ENCODE results near the gene ADO. TPM values are rescaled to one million over a fixed set of nuclear protein-coding genes. Genes with fewer than 3 reads are reported as not detected.
"Not testable (repeated sequence)": the region's sequence is repeated elsewhere in the genome, so short reads cannot be mapped to it uniquely, and the experiment has no call there.

Gene ADO
- total RNA-seq, 1 experiment from 2014 or later = 48.5 TPM

GRCh38 chr10:62779487-62780248, 24.9 kb upstream of the ADO start:
- Histone ChIP-seq H3K36me3 (replicated peaks; ENCODE audit: control insufficient read depth, insufficient read depth, low read length) (no peaks in the 10 kb centered on the region), H3K27me3 (ENCODE audit: control insufficient read depth, insufficient read depth, low read length) (no peaks in the 10 kb centered on the region), H3K4me3 (ENCODE audit: insufficient read depth, low read depth, low read length) (no peak overlapping the region)
- no peak for DNase-seq

GRCh38 chr10:62784537-62784936, 20.0 kb upstream of the ADO start:
- not testable (repeated sequence) for H3K36me3 ChIP-seq (replicated peaks; ENCODE audit: control insufficient read depth, insufficient read depth, low read length); DNase-seq; H3K27me3 ChIP-seq (ENCODE audit: control insufficient read depth, insufficient read depth, low read length); H3K4me3 ChIP-seq (ENCODE audit: insufficient read depth, low read depth, low read length)

- not testable (repeated sequence) for H3K36me3 ChIP-seq (replicated peaks; ENCODE audit: control insufficient read depth, insufficient read depth, low read length); DNase-seq; H3K4me3 ChIP-seq (ENCODE audit: insufficient read depth, low read depth, low read length); H3K27me3 ChIP-seq (ENCODE audit: control insufficient read depth, insufficient read depth, low read length)
These were observed 16.2 kb upstream of the ADO start for GRCh38 chr10:62788285-62788684.

GRCh38 chr10:62788861-62789467, 15.6 kb upstream of the ADO start:
- no peak overlapping the region for H3K4me3 ChIP-seq (ENCODE audit: insufficient read depth, low read depth, low read length)
- no peak for DNase-seq
- no peaks in the 10 kb centered on the region for H3K27me3 ChIP-seq (ENCODE audit: control insufficient read depth, insufficient read depth, low read length)
- no peaks in the 10 kb centered on the region for H3K36me3 ChIP-seq (replicated peaks; ENCODE audit: control insufficient read depth, insufficient read depth, low read length)

DNA sequence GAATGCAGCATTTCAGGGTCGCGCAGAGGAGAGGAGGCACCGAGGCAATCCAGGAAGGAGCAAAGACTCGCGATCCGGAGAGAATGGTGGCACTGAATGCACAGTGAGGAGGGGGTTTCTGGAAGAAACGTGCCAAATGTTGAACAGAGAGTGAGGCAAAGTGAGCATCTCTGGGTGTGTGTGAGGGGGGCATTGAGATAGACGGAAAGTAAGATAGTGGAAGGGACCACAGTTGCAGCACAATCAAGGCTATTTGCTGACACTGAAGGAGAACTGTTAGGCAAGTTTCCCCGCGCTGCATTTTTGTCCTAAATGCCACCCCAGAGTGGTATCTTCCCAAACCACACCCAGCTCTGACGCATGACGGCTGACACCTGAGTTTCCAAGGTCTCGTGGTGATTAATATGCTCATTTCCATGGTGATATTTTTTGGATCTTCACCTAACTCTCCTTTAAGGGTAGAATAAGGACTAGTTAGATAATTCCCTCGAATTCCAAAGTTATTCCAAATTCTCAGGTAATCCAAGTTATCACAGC, 14.4 kb upstream of the ADO start:
- no peaks in the 10 kb centered on the region for H3K27me3 ChIP-seq (ENCODE audit: control insufficient read depth, insufficient read depth, low read length)
- DNase-seq = no peak
- no peak overlapping the region for H3K4me3 ChIP-seq (ENCODE audit: insufficient read depth, low read depth, low read length)
- no peaks in the 10 kb centered on the region for H3K36me3 ChIP-seq (replicated peaks; ENCODE audit: control insufficient read depth, insufficient read depth, low read length)

- Histone ChIP-seq H3K27me3 (ENCODE audit: control insufficient read depth, insufficient read depth, low read length) (no peaks in the 10 kb centered on the region), H3K4me3 (ENCODE audit: insufficient read depth, low read depth, low read length) (no peak overlapping the region), H3K36me3 (replicated peaks; ENCODE audit: control insufficient read depth, insufficient read depth, low read length) (no peaks in the 10 kb centered on the region)
- no peak for DNase-seq
These were observed 13.9 kb upstream of the ADO start for GRCh38 chr10:62790571-62790970.

DNA sequence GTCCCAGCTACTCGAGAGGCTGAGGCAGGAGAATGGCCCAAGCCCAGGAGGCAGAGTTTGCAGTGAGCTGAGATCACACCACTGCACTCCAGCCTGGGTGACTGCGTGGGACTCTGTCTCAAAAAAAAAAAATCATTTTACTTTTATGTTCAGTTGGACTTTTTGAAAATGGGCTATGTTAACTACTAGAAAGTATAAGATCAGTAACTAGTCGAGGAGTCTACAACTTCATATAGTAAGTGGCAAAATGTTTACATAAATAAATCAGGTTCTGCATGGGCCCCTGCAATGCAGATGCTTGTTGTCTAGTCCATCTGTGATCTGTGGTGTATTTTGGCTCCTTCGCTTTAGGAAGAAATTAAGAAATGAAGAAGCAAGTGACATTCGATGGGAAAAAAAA, 12.3 kb upstream of the ADO start:
- no peak overlapping the region for H3K4me3 ChIP-seq (ENCODE audit: insufficient read depth, low read depth, low read length)
- no peaks in the 10 kb centered on the region for H3K27me3 ChIP-seq (ENCODE audit: control insufficient read depth, insufficient read depth, low read length)
- no peak for DNase-seq
- H3K36me3 ChIP-seq (replicated peaks; ENCODE audit: control insufficient read depth, insufficient read depth, low read length) = no peaks in the 10 kb centered on the region

GRCh38 chr10:62794306-62794705, 10.2 kb upstream of the ADO start:
- H3K36me3 ChIP-seq (replicated peaks; ENCODE audit: control insufficient read depth, insufficient read depth, low read length) = no peaks in the 10 kb centered on the region
- H3K27me3 ChIP-seq (ENCODE audit: control insufficient read depth, insufficient read depth, low read length) = no peaks in the 10 kb centered on the region
- no peak for DNase-seq
- H3K4me3 ChIP-seq (ENCODE audit: insufficient read depth, low read depth, low read length) = no peak overlapping the region

- H3K4me3 ChIP-seq (ENCODE audit: insufficient read depth, low read depth, low read length) = no peak overlapping the region
- H3K27me3 ChIP-seq (ENCODE audit: control insufficient read depth, insufficient read depth, low read length) = no peaks in the 10 kb centered on the region
- H3K36me3 ChIP-seq (replicated peaks; ENCODE audit: control insufficient read depth, insufficient read depth, low read length) = no peaks in the 10 kb centered on the region
- no peak for DNase-seq
These were observed 9.4 kb upstream of the ADO start for GRCh38 chr10:62795100-62795499.

- no peaks in the 10 kb centered on the region for H3K36me3 ChIP-seq (replicated peaks; ENCODE audit: control insufficient read depth, insufficient read depth, low read length)
- DNase-seq = no peak
- no peaks in the 10 kb centered on the region for H3K27me3 ChIP-seq (ENCODE audit: control insufficient read depth, insufficient read depth, low read length)
- no peak overlapping the region for H3K4me3 ChIP-seq (ENCODE audit: insufficient read depth, low read depth, low read length)
These were observed 8.8 kb upstream of the ADO start for GRCh38 chr10:62795762-62796161.

- Histone ChIP-seq H3K4me3 (ENCODE audit: insufficient read depth, low read depth, low read length) (no peak overlapping the region), H3K27me3 (ENCODE audit: control insufficient read depth, insufficient read depth, low read length) (no peaks in the 10 kb centered on the region), H3K36me3 (replicated peaks; ENCODE audit: control insufficient read depth, insufficient read depth, low read length) (no peaks in the 10 kb centered on the region)
- no peak for DNase-seq
These were observed 7.6 kb upstream of the ADO start for GRCh38 chr10:62796896-62797295.

DNA sequence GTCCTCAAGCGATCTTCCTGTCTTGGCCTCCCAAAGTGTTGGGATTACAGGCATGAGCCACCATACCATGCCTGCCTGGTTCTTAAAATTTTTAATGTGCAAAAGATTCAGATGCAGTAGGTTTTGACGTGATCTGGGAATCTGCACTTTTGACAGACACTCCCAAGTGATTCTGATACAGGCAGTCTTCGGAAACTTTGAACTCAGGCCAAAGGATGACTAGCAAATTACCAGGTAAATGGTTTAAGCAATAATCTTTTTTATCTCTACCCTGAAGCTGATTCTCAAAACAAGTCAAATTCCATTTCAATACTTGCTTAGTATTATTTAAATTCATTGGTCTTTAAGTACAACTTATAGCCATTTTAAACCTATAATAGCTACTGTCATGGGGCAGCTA, 2.6 kb upstream of the ADO start:
- Histone ChIP-seq H3K27me3 (ENCODE audit: control insufficient read depth, insufficient read depth, low read length) (no peaks in the 10 kb centered on the region), H3K36me3 (replicated peaks; ENCODE audit: control insufficient read depth, insufficient read depth, low read length) (no peaks in the 10 kb centered on the region), H3K4me3 (ENCODE audit: insufficient read depth, low read depth, low read length) (no peak overlapping the region)
- DNase-seq = no peak

GRCh38 chr10:62803724-62804355, 680 bp upstream of the ADO start:
- Histone ChIP-seq H3K36me3 (replicated peaks; ENCODE audit: control insufficient read depth, insufficient read depth, low read length) (no peaks in the 10 kb centered on the region), H3K27me3 (ENCODE audit: control insufficient read depth, insufficient read depth, low read length) (no peaks in the 10 kb centered on the region), H3K4me3 (ENCODE audit: insufficient read depth, low read depth, low read length) (peak overlapping the region; percentile 95)
- no peak for DNase-seq

DNA sequence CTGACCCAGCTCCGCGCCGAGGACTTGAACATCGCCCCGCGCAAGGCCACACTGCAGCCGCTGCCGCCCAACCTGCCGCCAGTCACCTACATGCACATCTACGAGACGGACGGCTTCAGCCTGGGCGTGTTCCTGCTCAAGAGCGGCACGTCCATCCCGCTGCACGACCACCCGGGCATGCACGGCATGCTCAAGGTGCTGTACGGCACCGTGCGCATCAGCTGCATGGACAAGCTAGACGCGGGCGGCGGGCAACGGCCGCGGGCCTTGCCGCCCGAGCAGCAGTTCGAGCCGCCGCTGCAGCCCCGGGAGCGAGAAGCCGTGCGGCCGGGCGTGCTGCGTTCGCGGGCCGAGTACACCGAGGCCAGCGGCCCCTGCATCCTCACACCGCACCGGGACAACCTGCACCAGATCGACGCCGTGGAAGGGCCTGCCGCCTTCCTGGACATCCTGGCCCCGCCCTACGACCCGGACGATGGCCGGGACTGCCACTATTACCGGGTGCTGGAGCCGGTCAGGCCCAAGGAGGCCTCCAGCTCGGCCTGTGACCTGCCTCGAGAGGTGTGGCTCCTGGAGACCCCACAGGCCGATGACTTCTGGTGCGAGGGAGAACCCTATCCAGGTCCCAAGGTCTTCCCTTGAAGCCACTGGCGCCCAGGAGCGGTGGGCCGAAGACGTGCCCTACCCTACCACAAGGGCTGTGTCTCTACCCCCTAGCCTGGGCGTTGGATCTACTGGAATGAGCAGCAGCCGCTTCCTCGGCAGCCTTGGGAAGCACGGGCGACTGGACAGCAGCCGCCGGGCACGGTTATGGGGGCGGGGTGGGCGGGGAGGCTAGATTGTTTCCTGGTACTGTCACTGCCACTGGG, 945 bp downstream of the ADO start:
- peak; percentile 73 for DNase-seq
- Histone ChIP-seq H3K4me3 (ENCODE audit: insufficient read depth, low read depth, low read length) (peak overlapping the region; percentile 95), H3K27me3 (ENCODE audit: control insufficient read depth, insufficient read depth, low read length) (no peaks in the 10 kb centered on the region), H3K36me3 (replicated peaks; ENCODE audit: control insufficient read depth, insufficient read depth, low read length) (no peaks in the 10 kb centered on the region)

Measured in H7 (cell line).